Neutrophil (primary cell): ENCODE data around the gene TOP3B.
A peak's percentile ranks its signal among the peaks of the same experiment; 100 is the strongest.

Experiments
- H3K27ac ChIP-seq: fragments of 200-600 bp; sonication (generic); 2 replicates; pipeline ENCODE4 v1.5.1; 2016; ENCODE audit warnings: mild to moderate bottlenecking, moderate library complexity
- H3K27me3 ChIP-seq: fragments of 200-600 bp; sonication (generic); 2 replicates; pipeline ENCODE4 v1.6.0; 2016; ENCODE audit warnings: mild to moderate bottlenecking
- H3K36me3 ChIP-seq: fragments of 200-600 bp; sonication (generic); 2 replicates; pipeline ENCODE4 v1.5.1; 2017
- H3K4me1 ChIP-seq, 2 experiments: fragments of 200-600 bp in 1 of 2; sonication (generic) in 1 of 2; 1 replicate in 1 of 2; 2 replicates in 1 of 2; pipeline versions ENCODE4 v1.5.1 to v1.6.1; 2013 to 2016; ENCODE audit warnings: low read depth in 1 of 2, low read length in 1 of 2, mild to moderate bottlenecking in 1 of 2, moderate library complexity in 1 of 2; ENCODE audit not compliant: control insufficient read depth in 1 of 2, insufficient read depth in 1 of 2
- H3K4me3 ChIP-seq, 2 experiments: fragments of 200-600 bp in 1 of 2; sonication (generic) in 1 of 2; 1 replicate in 1 of 2; 2 replicates in 1 of 2; pipeline ENCODE4 v1.5.1; 2013 to 2016; ENCODE audit warnings: low read depth in 1 of 2, low read length in 1 of 2, mild to moderate bottlenecking in 1 of 2, moderate library complexity in 1 of 2
- H3K9me3 ChIP-seq: fragments of 200-600 bp; sonication (generic); 2 replicates; pipeline ENCODE4 v1.5.1; 2016
- TF ChIP-seq, protein P1 (sequence below): fragments of 200-600 bp; sonication (generic); IDR thresholded peaks from 2 replicates; pipeline ENCODE4 v1.5.1; 2016; ENCODE audit warnings: antibody characterized with exemption

TOP3B gene

DNA sequence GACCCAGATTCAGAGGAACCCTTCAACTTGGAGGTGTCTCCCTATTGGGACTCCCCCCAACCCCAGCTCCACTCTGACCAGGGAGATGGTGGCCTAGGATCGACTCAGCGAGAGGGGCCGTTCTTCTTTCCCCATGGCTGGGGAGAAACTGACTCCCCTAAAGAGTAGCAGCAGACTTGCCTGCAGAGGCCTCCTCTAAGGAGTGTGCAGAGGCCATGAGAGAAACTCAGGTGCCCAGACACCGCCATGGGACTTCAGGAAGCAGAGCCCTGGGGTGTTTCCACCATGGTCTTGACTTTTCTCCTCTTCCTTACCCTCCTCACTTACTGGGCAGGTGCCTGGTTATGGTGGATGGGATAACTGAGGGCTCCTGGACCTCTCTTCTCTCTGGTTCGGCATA lies 2.6 kb upstream of the TOP3B start:
- TF ChIP-seq, protein P1, sequence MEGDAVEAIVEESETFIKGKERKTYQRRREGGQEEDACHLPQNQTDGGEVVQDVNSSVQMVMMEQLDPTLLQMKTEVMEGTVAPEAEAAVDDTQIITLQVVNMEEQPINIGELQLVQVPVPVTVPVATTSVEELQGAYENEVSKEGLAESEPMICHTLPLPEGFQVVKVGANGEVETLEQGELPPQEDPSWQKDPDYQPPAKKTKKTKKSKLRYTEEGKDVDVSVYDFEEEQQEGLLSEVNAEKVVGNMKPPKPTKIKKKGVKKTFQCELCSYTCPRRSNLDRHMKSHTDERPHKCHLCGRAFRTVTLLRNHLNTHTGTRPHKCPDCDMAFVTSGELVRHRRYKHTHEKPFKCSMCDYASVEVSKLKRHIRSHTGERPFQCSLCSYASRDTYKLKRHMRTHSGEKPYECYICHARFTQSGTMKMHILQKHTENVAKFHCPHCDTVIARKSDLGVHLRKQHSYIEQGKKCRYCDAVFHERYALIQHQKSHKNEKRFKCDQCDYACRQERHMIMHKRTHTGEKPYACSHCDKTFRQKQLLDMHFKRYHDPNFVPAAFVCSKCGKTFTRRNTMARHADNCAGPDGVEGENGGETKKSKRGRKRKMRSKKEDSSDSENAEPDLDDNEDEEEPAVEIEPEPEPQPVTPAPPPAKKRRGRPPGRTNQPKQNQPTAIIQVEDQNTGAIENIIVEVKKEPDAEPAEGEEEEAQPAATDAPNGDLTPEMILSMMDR, result no peak
- Histone ChIP-seq H3K27me3 (no peaks in the 10 kb centered on the region), H3K9me3 (no peaks in the 10 kb centered on the region), H3K4me3 (no peak overlapping the region), H3K27ac (no peak overlapping the region), H3K4me1 (peaks cover 10 to 16% of the 10 kb centered on the region in 2 experiments), H3K36me3 (no peaks in the 10 kb centered on the region)

DNA sequence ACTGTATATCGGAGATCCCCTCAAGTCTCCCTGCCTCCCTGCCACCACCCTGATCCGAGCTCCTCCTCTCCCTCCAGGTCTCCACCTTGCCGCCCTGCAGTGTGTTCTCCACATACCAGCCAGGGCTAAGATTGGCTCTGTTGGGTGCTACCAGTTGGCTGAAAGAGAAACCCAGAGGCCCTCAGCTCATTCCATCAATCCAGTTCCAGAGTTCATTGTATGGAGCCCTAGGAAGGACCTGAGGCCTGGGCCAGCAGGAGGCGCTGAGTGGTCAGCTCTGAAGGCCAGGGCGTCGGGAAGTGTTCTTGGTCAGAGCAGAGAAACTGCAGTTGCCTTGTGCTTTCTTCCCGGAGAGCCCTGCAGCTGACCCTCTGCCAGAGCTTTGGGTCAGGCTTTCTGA lies 2.2 kb upstream of the TOP3B start:
- no peak overlapping the region for H3K27ac ChIP-seq
- no peaks in the 10 kb centered on the region for H3K27me3 ChIP-seq
- peaks cover 10 to 16% of the 10 kb centered on the region in 2 experiments for H3K4me1 ChIP-seq
- no peaks in the 10 kb centered on the region for H3K36me3 ChIP-seq
- no peak overlapping the region for H3K4me3 ChIP-seq
- H3K9me3 ChIP-seq, result no peaks in the 10 kb centered on the region
- TF ChIP-seq, protein P1, result no peak

DNA sequence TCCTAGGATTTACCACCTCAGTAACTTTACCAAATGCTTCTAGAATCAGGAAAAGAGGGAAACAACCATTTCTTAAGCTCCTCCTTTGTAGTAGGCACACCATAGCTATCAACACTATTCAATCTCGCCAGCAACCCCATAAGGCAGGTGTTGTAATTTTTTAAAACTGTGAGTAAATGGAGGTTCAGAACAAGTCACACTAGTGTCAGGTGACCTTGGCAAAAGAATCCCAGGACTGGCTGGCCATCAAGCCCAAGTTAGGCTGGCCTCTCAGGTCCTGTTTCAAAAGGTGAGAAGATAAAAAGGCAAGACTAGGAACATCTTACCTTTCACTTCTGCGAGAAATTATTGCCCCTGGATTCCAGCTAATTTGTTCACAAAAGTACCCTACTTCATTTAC lies 713 bp downstream of the TOP3B start:
- TF ChIP-seq, protein P1, result no peak
- Histone ChIP-seq H3K27ac (no peak overlapping the region), H3K4me1 (peaks cover 10 to 16% of the 10 kb centered on the region in 2 experiments), H3K4me3 (peak overlapping the region; percentile 63 to 72), H3K27me3 (no peaks in the 10 kb centered on the region), H3K36me3 (peaks cover 7% of the 10 kb centered on the region), H3K9me3 (no peaks in the 10 kb centered on the region)

DNA sequence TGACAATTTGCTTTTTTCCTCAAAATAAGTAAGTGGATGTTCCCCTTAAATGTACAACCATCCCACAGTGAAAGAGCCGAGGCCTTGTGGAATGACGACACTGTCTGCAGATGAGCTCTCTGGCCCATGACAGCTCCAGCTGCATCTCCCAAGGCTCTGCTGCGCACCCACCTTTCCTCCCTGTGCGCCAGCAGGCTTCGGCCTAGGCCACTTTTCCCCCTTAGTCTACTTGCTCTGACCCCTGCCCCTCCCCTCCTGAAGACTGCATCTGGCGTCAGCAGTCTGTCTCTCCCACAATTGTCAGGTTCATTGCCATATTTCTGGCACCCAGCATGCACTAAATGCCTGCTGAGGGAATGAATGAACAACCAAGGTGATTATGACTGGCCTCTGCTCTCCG lies 2.0 kb downstream of the TOP3B start:
- TF ChIP-seq, protein P1, result no peak
- no peak overlapping the region for H3K27ac ChIP-seq
- H3K36me3 ChIP-seq, result peaks cover 12% of the 10 kb centered on the region
- H3K9me3 ChIP-seq, result no peaks in the 10 kb centered on the region
- H3K4me3 ChIP-seq, result no peak overlapping the region
- no peaks in the 10 kb centered on the region for H3K27me3 ChIP-seq
- peaks cover 10 to 16% of the 10 kb centered on the region in 2 experiments for H3K4me1 ChIP-seq

DNA sequence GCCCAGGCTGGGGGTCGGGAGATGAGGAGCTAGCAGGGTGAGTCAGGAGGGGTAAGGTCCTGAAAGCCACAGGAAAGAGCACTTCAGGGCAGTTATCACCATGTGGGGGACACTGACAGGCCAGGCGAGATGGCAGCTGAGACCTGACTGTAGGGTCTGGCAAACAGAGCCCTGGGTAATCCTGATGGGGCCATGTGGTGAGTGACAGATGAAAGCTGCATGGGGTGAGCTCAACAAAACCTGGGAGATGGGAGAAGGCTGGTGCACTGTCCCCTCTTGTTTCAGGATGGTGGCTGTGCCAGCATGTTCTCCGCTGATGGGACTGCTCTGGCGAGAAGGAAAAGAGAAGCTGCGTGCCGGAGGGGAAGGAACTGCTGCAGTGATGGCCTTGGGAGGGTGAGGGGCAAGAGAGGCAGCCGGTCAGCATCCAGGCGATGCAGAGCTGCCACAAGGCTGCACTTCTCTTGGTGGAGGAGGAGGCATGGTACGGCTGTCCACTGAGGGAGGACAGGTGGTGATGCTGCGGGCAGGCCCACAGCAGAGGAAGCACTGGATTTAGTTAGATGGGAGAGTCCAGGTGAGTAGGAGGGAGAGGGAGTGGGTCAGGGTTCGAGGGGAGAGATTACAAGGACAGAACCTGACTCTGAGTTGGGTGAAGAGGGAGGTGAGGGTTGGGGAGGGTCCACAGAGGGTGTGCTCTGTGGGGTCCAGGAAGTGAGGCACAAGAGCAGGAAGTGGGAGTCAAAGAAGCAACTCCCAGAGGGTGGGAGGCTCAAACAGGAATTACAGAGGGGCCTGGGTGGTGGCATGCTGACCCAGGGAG lies 3.8 kb downstream of the TOP3B start:
- TF ChIP-seq, protein P1, result no peak
- H3K4me3 ChIP-seq, result no peak overlapping the region
- H3K9me3 ChIP-seq, result no peaks in the 10 kb centered on the region
- H3K27me3 ChIP-seq, result no peaks in the 10 kb centered on the region
- H3K27ac ChIP-seq, result no peak overlapping the region
- H3K4me1 ChIP-seq, result peaks cover 10 to 16% of the 10 kb centered on the region in 2 experiments
- peaks cover 29% of the 10 kb centered on the region for H3K36me3 ChIP-seq
